HFF-Myc (cell line): ENCODE results near the gene NPFFR1.

Experiments
- DNase-seq: peaks from one replicate; pipeline ENCODE4 v3.0.0-alpha.2; 2011; ENCODE audit warnings: low read depth; ENCODE audit errors: extremely low read depth
- H3K4me3 ChIP-seq: replicated peaks from 2 replicates; pipeline ENCODE4 v1.5.1; 2011; ENCODE audit warnings: low read depth, mild to moderate bottlenecking, control low read depth, low read length
- CTCF ChIP-seq: IDR thresholded peaks from 2 replicates; pipeline ENCODE4 v1.5.1; 2012; ENCODE audit warnings: mild to moderate bottlenecking, low read depth, low read length, control low read depth; ENCODE audit errors: missing control alignments

Gene NPFFR1

DNA sequence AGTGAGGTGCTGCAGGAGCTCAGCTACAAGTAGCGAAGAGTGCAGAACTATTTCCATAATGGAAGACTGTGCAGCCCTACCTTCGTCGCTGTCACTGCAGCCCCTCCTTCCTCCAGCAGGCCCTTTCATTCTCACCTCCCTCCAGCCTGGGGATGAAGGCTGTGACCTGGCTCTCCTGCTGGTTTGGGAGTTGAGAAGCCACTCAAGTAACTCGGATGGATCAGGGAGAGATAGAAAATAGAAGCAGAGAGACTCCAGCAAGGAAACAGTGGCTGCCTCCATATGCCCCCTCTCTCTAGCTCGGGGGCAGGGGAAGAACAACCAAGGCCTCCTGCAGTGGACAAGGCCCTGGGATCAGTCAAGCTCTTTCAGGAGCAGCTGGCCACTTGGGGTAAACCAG is 37.4 kb upstream of the NPFFR1 start:
- DNase-seq = no peak
- H3K4me3 ChIP-seq = no peak overlapping the region
- no peak for TF ChIP-seq CTCF

DNA sequence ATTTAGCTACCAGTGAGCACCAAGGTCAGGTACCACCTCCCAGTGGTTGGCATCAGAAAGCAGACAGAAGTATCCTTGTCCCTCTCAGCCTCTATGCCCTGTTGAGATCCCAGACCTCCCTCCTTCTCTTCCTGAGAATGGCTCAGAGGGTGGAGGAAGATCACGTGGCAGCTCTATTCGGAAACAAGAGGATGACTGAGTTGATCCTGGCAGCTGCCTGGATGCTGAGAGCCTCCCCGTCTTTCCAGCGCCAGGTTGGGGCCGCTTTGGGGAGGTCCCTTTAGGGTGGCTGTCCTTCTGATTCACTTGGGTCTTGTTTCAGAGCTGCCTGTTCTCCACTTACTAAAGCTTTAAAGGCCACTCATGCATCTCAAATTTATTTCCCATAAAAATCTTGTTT is 36.9 kb upstream of the NPFFR1 start:
- TF ChIP-seq CTCF = no peak
- DNase-seq = no peak
- H3K4me3 ChIP-seq = no peak overlapping the region

- DNase-seq = no peak
- TF ChIP-seq CTCF = no peak
- no peak overlapping the region for H3K4me3 ChIP-seq
Measured at GRCh38 chr10:70319824-70320223, 36.0 kb upstream of the NPFFR1 start.

DNA sequence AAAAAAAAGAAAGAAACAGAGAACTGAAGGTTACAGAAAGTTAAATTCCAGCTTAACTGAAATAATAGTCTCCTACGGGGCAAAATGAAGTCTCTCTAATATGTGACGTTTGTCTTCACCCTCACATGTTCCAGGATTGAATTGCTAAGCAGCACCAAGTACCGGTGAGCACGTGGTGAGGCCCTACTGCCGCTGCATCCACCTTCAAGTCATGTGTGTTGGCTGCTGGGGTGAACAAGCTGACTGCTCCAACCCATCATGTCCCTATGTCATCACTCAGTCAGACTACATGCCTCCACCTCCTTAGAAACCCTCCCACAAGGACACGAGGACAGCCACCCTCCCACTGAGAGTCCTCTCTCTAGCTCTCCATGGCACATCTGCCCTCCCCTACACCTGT is 35.4 kb upstream of the NPFFR1 start:
- TF ChIP-seq CTCF = no peak
- no peak overlapping the region for H3K4me3 ChIP-seq
- DNase-seq = no peak

- no peak for TF ChIP-seq CTCF
- no peak for DNase-seq
- H3K4me3 ChIP-seq = no peak overlapping the region
Measured at GRCh38 chr10:70317943-70318318, 34.1 kb upstream of the NPFFR1 start.

DNA sequence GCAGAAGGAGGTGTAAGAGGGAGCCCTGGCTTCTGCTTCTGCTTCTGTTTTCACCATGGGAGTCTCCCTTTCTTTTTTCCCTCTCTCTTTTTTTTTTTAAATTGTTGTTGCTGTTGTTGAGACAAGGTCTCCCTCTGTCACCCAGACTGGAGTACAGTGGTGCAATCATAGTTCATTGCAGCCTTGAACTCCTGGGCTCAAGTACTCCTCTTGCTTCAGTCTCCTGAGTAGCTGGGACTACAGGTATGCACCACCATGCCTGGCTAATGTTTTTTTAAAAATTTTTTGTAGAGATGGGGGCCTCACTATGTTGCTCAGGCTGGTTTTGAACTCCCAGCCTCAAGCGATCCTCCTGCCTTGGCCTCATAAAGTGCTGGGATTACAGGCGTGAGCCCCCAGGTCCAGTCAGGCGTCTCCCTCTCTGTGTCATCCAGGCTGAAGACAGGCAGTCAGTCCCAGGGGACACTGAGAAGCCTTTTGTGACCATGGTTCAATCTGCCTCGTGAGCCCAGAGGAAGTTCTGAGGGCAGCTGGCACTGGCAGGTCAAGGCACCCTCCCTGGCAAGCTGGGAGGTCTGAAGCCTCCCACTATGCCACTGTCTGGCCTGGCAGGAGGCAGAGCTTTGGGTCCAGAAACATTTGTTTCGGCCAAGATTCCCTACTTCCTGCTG is 33.6 kb upstream of the NPFFR1 start:
- H3K4me3 ChIP-seq = no peak overlapping the region
- no peak for TF ChIP-seq CTCF
- no peak for DNase-seq

- H3K4me3 ChIP-seq = no peak overlapping the region
- TF ChIP-seq CTCF = no peak
- DNase-seq = no peak
Measured at GRCh38 chr10:70315815-70316214, 32.0 kb upstream of the NPFFR1 start.
